WTC11 (cell line): ENCODE measurements around the gene DENND1C. TPM values are rescaled to one million over a fixed set of nuclear protein-coding genes. Genes with fewer than 3 reads are reported as not detected.
A peak's percentile ranks its signal among the peaks of the same experiment; 100 is the strongest.

Source experiments
- ATF2 ChIP-seq: sonication (generic); formaldehyde crosslinking; IDR thresholded peaks from 2 replicates; pipeline ENCODE4 v1.8.1; 2022; ENCODE audit warnings: low read depth, missing genetic modification reagents, borderline replicate concordance
- FOXP1 ChIP-seq: sonication (generic); formaldehyde crosslinking; IDR thresholded peaks from 2 replicates; pipeline ENCODE4 v1.8.0; 2022; ENCODE audit warnings: missing genetic modification reagents, mild to moderate bottlenecking, moderate library complexity, borderline replicate concordance
- HMGA2 ChIP-seq: fragments of 250-450 bp; sonication (Bioruptor Pico); IDR thresholded peaks from 2 replicates; pipeline ENCODE4 v1.4.0; 2021; ENCODE audit warnings: mild to moderate bottlenecking, moderate library complexity
- IRF2 ChIP-seq: sonication (generic); formaldehyde crosslinking; IDR thresholded peaks from 2 replicates; pipeline ENCODE4 v1.8.0; 2022; ENCODE audit warnings: low read depth, missing genetic modification reagents, borderline replicate concordance
- JAZF1 ChIP-seq: fragments of 250-450 bp; sonication (Bioruptor Pico); IDR thresholded peaks from 2 replicates; pipeline ENCODE4 v1.9.0; 2021; ENCODE audit warnings: moderate library complexity, mild to moderate bottlenecking, inconsistent platforms
- JUN ChIP-seq: sonication (generic); formaldehyde crosslinking; IDR thresholded peaks from 2 replicates; pipeline ENCODE4 v1.8.0; 2023; ENCODE audit warnings: mild to moderate bottlenecking, missing genetic modification reagents
- TCF7 ChIP-seq: sonication (generic); formaldehyde crosslinking; IDR thresholded peaks from 2 replicates; pipeline ENCODE4 v1.8.0; 2022; ENCODE audit warnings: mild to moderate bottlenecking, low read depth, missing genetic modification reagents, moderate library complexity
- ZNF232 ChIP-seq: sonication (generic); formaldehyde crosslinking; IDR thresholded peaks from 2 replicates; pipeline ENCODE4 v1.8.0; 2022; ENCODE audit warnings: mild to moderate bottlenecking, missing genetic modification reagents
- ZNF423 ChIP-seq: fragments of 250-450 bp; sonication (Bioruptor Pico); IDR thresholded peaks from 2 replicates; pipeline ENCODE4 v2.1.2; 2022; ENCODE audit warnings: mild to moderate bottlenecking, moderate library complexity
- ZNF532 ChIP-seq: fragments of 250-450 bp; sonication (Bioruptor Pico); IDR thresholded peaks from 2 replicates; pipeline ENCODE4 v1.9.0; 2021; ENCODE audit warnings: mild to moderate bottlenecking, borderline replicate concordance
- total RNA-seq: library from RNA; stranded (reverse); gene quantifications from 3 replicates; pipeline ENCODE4 v1.2.3, GENCODE V29; 2021
- TF ChIP-seq, protein P1 (sequence below): sonication (generic); formaldehyde crosslinking; IDR thresholded peaks from 2 replicates; pipeline ENCODE4 v1.8.1; 2023; ENCODE audit warnings: mild to moderate bottlenecking, moderate library complexity, missing genetic modification reagents
- TF ChIP-seq, protein P2 (sequence below): fragments of 250-450 bp; sonication (Bioruptor Pico); IDR thresholded peaks from 2 replicates; pipeline ENCODE4 v1.9.0; 2021; ENCODE audit warnings: mild to moderate bottlenecking
- TF ChIP-seq, protein P3 (sequence below): sonication (generic); formaldehyde crosslinking; IDR thresholded peaks from 2 replicates; pipeline ENCODE4 v1.8.1; 2022; ENCODE audit warnings: missing genetic modification reagents, borderline replicate concordance
- TF ChIP-seq, protein P4 (sequence below): sonication (generic); formaldehyde crosslinking; conservative IDR thresholded peaks from 2 replicates; pipeline ENCODE4 v1.8.1; 2023; ENCODE audit warnings: mild to moderate bottlenecking, low read depth, missing genetic modification reagents, moderate library complexity

The DENND1C gene
- total RNA-seq, 1 experiment from 2014 or later: 4.3 TPM

DNA sequence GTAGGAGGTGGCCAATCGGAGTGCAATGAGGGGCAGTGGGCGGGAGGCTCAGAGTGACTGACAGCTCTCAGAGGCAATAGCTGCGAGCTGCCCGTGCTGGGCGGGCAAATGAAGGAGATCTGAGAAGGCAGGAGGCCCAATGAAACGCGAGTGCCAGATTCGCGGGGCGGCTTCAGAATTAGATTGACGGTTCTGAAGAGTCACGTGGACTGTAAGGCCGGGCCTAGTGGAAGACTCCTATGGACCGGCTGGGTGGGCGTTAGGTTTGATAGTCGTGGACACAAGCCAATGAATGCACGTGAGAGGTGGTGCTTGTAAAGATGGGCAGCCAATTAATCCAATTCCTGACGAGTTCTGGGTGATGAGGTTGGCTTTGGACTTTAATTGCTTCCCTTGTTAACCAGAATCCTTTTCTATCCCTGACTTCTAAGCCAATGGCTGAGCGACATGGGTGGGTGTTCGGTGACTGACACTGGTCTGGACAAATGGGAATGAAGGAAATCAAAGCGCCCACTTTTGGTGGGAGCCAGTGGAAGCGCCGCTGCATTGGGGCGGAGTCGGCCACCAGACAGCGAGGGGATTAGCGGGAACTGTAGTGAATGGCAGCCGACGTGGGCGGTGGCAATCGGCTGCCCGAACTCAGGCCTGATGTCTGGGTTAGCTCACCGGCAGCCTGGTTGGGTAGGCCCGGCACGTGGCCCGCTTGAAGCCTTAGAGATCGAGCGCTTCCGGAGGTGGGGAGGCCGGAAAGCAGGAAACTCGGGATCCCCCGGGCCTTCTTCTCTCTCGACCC is 56.5 kb downstream of the DENND1C start (continued):
- TF ChIP-seq, protein P1, sequence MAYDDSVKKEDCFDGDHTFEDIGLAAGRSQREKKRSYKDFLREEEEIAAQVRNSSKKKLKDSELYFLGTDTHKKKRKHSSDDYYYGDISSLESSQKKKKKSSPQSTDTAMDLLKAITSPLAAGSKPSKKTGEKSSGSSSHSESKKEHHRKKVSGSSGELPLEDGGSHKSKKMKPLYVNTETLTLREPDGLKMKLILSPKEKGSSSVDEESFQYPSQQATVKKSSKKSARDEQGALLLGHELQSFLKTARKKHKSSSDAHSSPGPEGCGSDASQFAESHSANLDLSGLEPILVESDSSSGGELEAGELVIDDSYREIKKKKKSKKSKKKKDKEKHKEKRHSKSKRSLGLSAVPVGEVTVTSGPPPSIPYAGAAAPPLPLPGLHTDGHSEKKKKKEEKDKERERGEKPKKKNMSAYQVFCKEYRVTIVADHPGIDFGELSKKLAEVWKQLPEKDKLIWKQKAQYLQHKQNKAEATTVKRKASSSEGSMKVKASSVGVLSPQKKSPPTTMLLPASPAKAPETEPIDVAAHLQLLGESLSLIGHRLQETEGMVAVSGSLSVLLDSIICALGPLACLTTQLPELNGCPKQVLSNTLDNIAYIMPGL (CRISPR knock-in tag): no peak
- no peak for TF ChIP-seq ZNF423 (CRISPR knock-in tag)
- peak; percentile 94 for TF ChIP-seq ATF2
- no peak for TF ChIP-seq HMGA2
- peak; percentile 94 for TF ChIP-seq TCF7
- 0 out of 2 replicates have a peak, but pooled peaks have one; percentile 74 for TF ChIP-seq IRF2 (CRISPR knock-in tag)
- TF ChIP-seq, protein P2, sequence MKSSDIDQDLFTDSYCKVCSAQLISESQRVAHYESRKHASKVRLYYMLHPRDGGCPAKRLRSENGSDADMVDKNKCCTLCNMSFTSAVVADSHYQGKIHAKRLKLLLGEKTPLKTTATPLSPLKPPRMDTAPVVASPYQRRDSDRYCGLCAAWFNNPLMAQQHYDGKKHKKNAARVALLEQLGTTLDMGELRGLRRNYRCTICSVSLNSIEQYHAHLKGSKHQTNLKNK (CRISPR knock-in tag): no peak
- TF ChIP-seq JAZF1 (CRISPR knock-in tag): no peak
- peak; percentile 98 for TF ChIP-seq FOXP1 (CRISPR knock-in tag)
- peak; percentile 96 for TF ChIP-seq JUN (CRISPR knock-in tag)
- TF ChIP-seq, protein P3, sequence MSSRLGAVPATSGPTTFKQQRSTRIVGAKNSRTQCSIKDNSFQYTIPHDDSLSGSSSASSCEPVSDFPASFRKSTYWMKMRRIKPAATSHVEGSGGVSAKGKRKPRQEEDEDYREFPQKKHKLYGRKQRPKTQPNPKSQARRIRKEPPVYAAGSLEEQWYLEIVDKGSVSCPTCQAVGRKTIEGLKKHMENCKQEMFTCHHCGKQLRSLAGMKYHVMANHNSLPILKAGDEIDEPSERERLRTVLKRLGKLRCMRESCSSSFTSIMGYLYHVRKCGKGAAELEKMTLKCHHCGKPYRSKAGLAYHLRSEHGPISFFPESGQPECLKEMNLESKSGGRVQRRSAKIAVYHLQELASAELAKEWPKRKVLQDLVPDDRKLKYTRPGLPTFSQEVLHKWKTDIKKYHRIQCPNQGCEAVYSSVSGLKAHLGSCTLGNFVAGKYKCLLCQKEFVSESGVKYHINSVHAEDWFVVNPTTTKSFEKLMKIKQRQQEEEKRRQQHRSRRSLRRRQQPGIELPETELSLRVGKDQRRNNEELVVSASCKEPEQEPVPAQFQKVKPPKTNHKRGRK (CRISPR knock-in tag): 0 out of 2 replicates have a peak, but pooled peaks have one; percentile 68
- TF ChIP-seq ZNF232: peak; percentile 87; the same call in 1 of the 2 replicates
- TF ChIP-seq, protein P4, sequence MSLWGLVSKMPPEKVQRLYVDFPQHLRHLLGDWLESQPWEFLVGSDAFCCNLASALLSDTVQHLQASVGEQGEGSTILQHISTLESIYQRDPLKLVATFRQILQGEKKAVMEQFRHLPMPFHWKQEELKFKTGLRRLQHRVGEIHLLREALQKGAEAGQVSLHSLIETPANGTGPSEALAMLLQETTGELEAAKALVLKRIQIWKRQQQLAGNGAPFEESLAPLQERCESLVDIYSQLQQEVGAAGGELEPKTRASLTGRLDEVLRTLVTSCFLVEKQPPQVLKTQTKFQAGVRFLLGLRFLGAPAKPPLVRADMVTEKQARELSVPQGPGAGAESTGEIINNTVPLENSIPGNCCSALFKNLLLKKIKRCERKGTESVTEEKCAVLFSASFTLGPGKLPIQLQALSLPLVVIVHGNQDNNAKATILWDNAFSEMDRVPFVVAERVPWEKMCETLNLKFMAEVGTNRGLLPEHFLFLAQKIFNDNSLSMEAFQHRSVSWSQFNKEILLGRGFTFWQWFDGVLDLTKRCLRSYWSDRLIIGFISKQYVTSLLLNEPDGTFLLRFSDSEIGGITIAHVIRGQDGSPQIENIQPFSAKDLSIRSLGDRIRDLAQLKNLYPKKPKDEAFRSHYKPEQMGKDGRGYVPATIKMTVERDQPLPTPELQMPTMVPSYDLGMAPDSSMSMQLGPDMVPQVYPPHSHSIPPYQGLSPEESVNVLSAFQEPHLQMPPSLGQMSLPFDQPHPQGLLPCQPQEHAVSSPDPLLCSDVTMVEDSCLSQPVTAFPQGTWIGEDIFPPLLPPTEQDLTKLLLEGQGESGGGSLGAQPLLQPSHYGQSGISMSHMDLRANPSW: no peak
- TF ChIP-seq ZNF532 (CRISPR knock-in tag): peak; percentile 84; the same call in 1 of the 2 replicates
